ENCODE results near the gene PIRT.
A peak's percentile ranks its signal among the peaks of the same experiment; 100 is the strongest.

PIRT gene

GRCh38 chr17:10837921-10838320 is at the start of gene PIRT:
PIRT (minus strand) TSS chr17:10838087; CDS start chr17:10825645, 12,442 bp downstream.
- DNase-seq (ENCODE audit: extremely low read depth, insufficient read length), result no peak
- TF ChIP-seq, protein P1, sequence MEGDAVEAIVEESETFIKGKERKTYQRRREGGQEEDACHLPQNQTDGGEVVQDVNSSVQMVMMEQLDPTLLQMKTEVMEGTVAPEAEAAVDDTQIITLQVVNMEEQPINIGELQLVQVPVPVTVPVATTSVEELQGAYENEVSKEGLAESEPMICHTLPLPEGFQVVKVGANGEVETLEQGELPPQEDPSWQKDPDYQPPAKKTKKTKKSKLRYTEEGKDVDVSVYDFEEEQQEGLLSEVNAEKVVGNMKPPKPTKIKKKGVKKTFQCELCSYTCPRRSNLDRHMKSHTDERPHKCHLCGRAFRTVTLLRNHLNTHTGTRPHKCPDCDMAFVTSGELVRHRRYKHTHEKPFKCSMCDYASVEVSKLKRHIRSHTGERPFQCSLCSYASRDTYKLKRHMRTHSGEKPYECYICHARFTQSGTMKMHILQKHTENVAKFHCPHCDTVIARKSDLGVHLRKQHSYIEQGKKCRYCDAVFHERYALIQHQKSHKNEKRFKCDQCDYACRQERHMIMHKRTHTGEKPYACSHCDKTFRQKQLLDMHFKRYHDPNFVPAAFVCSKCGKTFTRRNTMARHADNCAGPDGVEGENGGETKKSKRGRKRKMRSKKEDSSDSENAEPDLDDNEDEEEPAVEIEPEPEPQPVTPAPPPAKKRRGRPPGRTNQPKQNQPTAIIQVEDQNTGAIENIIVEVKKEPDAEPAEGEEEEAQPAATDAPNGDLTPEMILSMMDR (IDR thresholded peaks at IDR 0.05; ENCODE audit: insufficient read depth, low read length, poor library complexity, severe bottlenecking), result no peak
- Histone ChIP-seq H3K36me3 (ENCODE audit: control insufficient read depth, insufficient read depth, low read length) (no peaks in the 10 kb centered on the region), H3K4me3 (replicated peaks; ENCODE audit: low read depth, low read length) (no peak within 1 kb of the TSS), H3K27me3 (replicated peaks; ENCODE audit: control insufficient read depth, insufficient read depth, low read length) (no peaks in the 10 kb centered on the region; the same call in 1 of the 2 replicates)

GRCh38 chr17:10881959-10882358 is 44.1 kb upstream of the PIRT start:
- TF ChIP-seq, protein P1 (IDR thresholded peaks at IDR 0.05; ENCODE audit: insufficient read depth, low read length, poor library complexity, severe bottlenecking), result no peak
- Histone ChIP-seq H3K4me3 (replicated peaks; ENCODE audit: low read depth, low read length) (no peak overlapping the region), H3K36me3 (ENCODE audit: control insufficient read depth, insufficient read depth, low read length) (no peaks in the 10 kb centered on the region), H3K27me3 (replicated peaks; ENCODE audit: control insufficient read depth, insufficient read depth, low read length) (no peaks in the 10 kb centered on the region; the same call in 1 of the 2 replicates)
- DNase-seq (ENCODE audit: extremely low read depth, insufficient read length), result no peak

DNA sequence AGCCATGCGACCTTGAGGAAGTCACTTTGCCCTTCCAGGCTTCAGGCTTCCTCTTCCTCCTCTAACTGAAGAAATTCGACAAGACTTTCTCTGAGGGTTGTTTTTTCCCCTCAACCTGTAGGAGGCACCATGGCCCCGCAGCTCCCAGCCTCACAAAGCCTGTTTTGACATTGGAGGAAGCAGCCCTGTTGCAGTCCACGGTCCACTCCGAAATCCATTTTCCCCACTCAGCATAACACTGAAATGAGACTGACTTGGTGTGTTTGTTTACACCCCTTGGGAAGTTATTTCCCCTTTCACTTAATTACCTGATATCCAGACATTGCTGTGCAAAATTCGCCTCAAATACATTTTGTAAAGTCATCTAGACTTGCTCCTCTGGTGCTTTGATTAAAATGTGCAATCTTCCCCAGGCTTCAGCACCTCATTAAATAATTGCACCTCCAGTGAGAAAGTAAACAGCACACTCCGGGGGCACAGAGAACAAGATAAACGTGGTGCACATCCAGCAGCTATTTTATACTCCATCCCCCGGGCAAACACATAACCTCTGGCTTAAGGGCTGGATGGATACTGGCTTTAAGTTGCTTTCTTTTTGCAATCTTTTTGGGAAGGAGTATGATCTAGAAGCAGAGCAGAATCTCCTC is 41.4 kb upstream of the PIRT start:
- H3K27me3 ChIP-seq (replicated peaks; ENCODE audit: control insufficient read depth, insufficient read depth, low read length), result no peaks in the 10 kb centered on the region; the same call in 1 of the 2 replicates
- no peak for DNase-seq (ENCODE audit: extremely low read depth, insufficient read length)
- H3K36me3 ChIP-seq (ENCODE audit: control insufficient read depth, insufficient read depth, low read length), result no peaks in the 10 kb centered on the region
- TF ChIP-seq, protein P1 (IDR thresholded peaks at IDR 0.05; ENCODE audit: insufficient read depth, low read length, poor library complexity, severe bottlenecking), result peak; percentile 22
- no peak overlapping the region for H3K4me3 ChIP-seq (replicated peaks; ENCODE audit: low read depth, low read length)

DNA sequence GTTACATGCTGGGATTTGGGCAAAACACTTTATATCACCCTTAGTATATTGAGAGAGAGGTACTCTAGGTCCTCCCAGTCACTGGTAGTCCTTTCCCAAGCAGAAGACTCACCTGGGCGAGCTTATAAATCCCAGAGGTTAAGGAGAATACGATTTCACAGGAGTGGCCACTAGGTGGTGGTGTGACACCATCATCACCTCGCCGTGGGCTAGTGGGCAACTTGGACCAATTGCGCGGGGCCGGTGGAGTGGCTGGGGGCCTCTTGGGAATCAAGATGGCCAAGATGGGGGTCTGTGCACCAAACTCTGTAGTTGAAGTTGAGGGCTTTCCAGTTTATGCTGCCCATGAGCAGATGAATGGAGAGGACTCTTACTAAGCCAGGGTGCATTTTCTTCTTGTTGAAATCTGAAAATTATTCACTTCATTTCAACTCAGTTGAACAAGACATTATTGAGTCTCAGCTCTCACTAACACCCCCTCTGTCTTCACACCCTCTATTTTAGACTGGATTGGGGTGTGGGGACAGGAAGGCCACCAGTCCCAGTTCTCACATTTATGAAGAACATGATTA is 38.2 kb upstream of the PIRT start:
- H3K27me3 ChIP-seq (replicated peaks; ENCODE audit: control insufficient read depth, insufficient read depth, low read length), result no peaks in the 10 kb centered on the region; the same call in 1 of the 2 replicates
- DNase-seq (ENCODE audit: extremely low read depth, insufficient read length), result peak; percentile 6
- H3K36me3 ChIP-seq (ENCODE audit: control insufficient read depth, insufficient read depth, low read length), result no peaks in the 10 kb centered on the region
- H3K4me3 ChIP-seq (replicated peaks; ENCODE audit: low read depth, low read length), result no peak overlapping the region
- TF ChIP-seq, protein P1 (IDR thresholded peaks at IDR 0.05; ENCODE audit: insufficient read depth, low read length, poor library complexity, severe bottlenecking), result peak; percentile 78

- no peak for DNase-seq (ENCODE audit: extremely low read depth, insufficient read length)
- TF ChIP-seq, protein P1 (IDR thresholded peaks at IDR 0.05; ENCODE audit: insufficient read depth, low read length, poor library complexity, severe bottlenecking), result no peak
- no peaks in the 10 kb centered on the region; the same call in 1 of the 2 replicates for H3K27me3 ChIP-seq (replicated peaks; ENCODE audit: control insufficient read depth, insufficient read depth, low read length)
- H3K36me3 ChIP-seq (ENCODE audit: control insufficient read depth, insufficient read depth, low read length), result no peaks in the 10 kb centered on the region
- no peak overlapping the region for H3K4me3 ChIP-seq (replicated peaks; ENCODE audit: low read depth, low read length)
These were observed 37.6 kb upstream of the PIRT start for GRCh38 chr17:10875430-10875851.

Measured in GM06990 (cell line).